Muscle of leg (tissue), 11 donors: ENCODE data around the gene ITPK1. TPM values are rescaled to one million over a fixed set of nuclear protein-coding genes. Genes with fewer than 3 reads are reported as not detected.

ENCODE experiments used
- DNase-seq: peaks from one replicate; pipeline ENCODE4 v3.0.0; 2013
- H3K27ac ChIP-seq: one replicate; pipeline ENCODE4 v1.5.1; 2013; ENCODE audit warnings: mild to moderate bottlenecking, low read length, control low read depth
- H3K27me3 ChIP-seq: one replicate; pipeline ENCODE4 v1.6.1; 2013; ENCODE audit warnings: low read length; ENCODE audit not compliant: control insufficient read depth, insufficient read depth
- H3K36me3 ChIP-seq: one replicate; pipeline ENCODE4 v1.6.1; 2013; ENCODE audit warnings: low read length; ENCODE audit not compliant: control insufficient read depth, insufficient read depth
- H3K4me1 ChIP-seq: one replicate; pipeline ENCODE4 v1.6.1; 2013; ENCODE audit warnings: low read length; ENCODE audit not compliant: control insufficient read depth, insufficient read depth
- H3K4me3 ChIP-seq: one replicate; pipeline ENCODE4 v1.5.1; 2013; ENCODE audit warnings: low read length, control low read depth
- H3K9me3 ChIP-seq: replicated peaks from 2 replicates; pipeline ENCODE4 v1.6.1; 2013; ENCODE audit warnings: low read depth, low read length; ENCODE audit not compliant: control insufficient read depth
- WGBS: methylation state at CpG from one replicate; pipeline ENCODE4 v1.1.5; 2013; ENCODE audit warnings: missing lambda C conversion rate; ENCODE audit not compliant: insufficient coverage; 5-methylcytosine and 5-hydroxymethylcytosine counted together
- polyA plus RNA-seq, 8 donors: library from polyadenylated mRNA; unstranded; fragments of 120-200 nt; gene quantifications; one replicate each; pipeline versions ENCODE4 v1.2.1 to v1.2.3, GENCODE V29; 2013; ENCODE audit warnings: inconsistent platforms in 1 of 8, low replicate concordance in 1 of 8; ENCODE audit not compliant: insufficient read length in 8 of 8, insufficient read depth in 1 of 8
- total RNA-seq: library from RNA; stranded (reverse); fragments of 120-200 nt; gene quantifications from one replicate; pipeline ENCODE4 v1.2.4, GENCODE V29; 2013

Gene ITPK1
- total and polyA plus RNA-seq, 9 donors, result 10.0 to 25.7 (median 17.5) TPM

GRCh38 chr14:93005135-93005813 lies 110.5 kb downstream of the ITPK1 start:
- Histone ChIP-seq H3K4me3 (no peak overlapping the region), H3K27ac (no peak overlapping the region), H3K4me1 (peaks cover 48% of the 10 kb centered on the region), H3K9me3 (no peaks in the 10 kb centered on the region), H3K36me3 (no peaks in the 10 kb centered on the region), H3K27me3 (no peaks in the 10 kb centered on the region)
- no peak for DNase-seq
- WGBS, result 93% methylated on average over 6 of the region's 7 CpGs

GRCh38 chr14:93004699-93005082 lies 111.0 kb downstream of the ITPK1 start:
- no peak overlapping the region for H3K27ac ChIP-seq
- no peaks in the 10 kb centered on the region for H3K9me3 ChIP-seq
- no peak overlapping the region for H3K4me3 ChIP-seq
- H3K36me3 ChIP-seq, result no peaks in the 10 kb centered on the region
- H3K27me3 ChIP-seq, result no peaks in the 10 kb centered on the region
- 85% methylated on average over 6 of the region's 7 CpGs for WGBS
- peaks cover 44% of the 10 kb centered on the region for H3K4me1 ChIP-seq
- no peak for DNase-seq

GRCh38 chr14:93003945-93004698 lies 111.6 kb downstream of the ITPK1 start:
- Histone ChIP-seq H3K27me3 (no peaks in the 10 kb centered on the region), H3K36me3 (no peaks in the 10 kb centered on the region), H3K9me3 (no peaks in the 10 kb centered on the region), H3K4me1 (peaks cover 39% of the 10 kb centered on the region), H3K27ac (no peak overlapping the region), H3K4me3 (no peak overlapping the region)
- no peak for DNase-seq
- 74% methylated on average over 14 of the region's 18 CpGs for WGBS

GRCh38 chr14:93002851-93003298 lies 112.8 kb downstream of the ITPK1 start:
- WGBS, result 79% methylated on average over 4 of the region's 5 CpGs
- Histone ChIP-seq H3K9me3 (no peaks in the 10 kb centered on the region), H3K4me3 (no peak overlapping the region), H3K27ac (no peak overlapping the region), H3K27me3 (no peaks in the 10 kb centered on the region), H3K36me3 (no peaks in the 10 kb centered on the region), H3K4me1 (peaks cover 33% of the 10 kb centered on the region)
- no peak for DNase-seq

- H3K27me3 ChIP-seq, result no peaks in the 10 kb centered on the region
- no peak overlapping the region for H3K4me3 ChIP-seq
- DNase-seq, result no peak
- no peaks in the 10 kb centered on the region for H3K9me3 ChIP-seq
- 95% methylated on average over 4 of the region's 6 CpGs for WGBS
- no peak overlapping the region for H3K27ac ChIP-seq
- H3K36me3 ChIP-seq, result no peaks in the 10 kb centered on the region
- peaks cover 31% of the 10 kb centered on the region for H3K4me1 ChIP-seq
These were observed 113.7 kb downstream of the ITPK1 start for GRCh38 chr14:93002049-93002448.

GRCh38 chr14:92998946-92999345 lies 116.8 kb downstream of the ITPK1 start:
- WGBS, result 80% methylated on average over 8 of the region's 10 CpGs

GRCh38 chr14:92997343-92998061 lies 118.2 kb downstream of the ITPK1 start:
- no peak for DNase-seq
- Histone ChIP-seq H3K9me3 (no peaks in the 10 kb centered on the region), H3K27me3 (no peaks in the 10 kb centered on the region), H3K4me3 (no peak overlapping the region), H3K27ac (no peak overlapping the region), H3K36me3 (peaks cover 13% of the 10 kb centered on the region), H3K4me1 (peaks cover 13% of the 10 kb centered on the region)
- WGBS, result 57% methylated on average over 10 of the region's 14 CpGs

More at GRCh38 chr14:92998946-92999345, 116.8 kb downstream of the ITPK1 start:
- Histone ChIP-seq H3K27me3 (no peaks in the 10 kb centered on the region), H3K36me3 (peaks cover 2% of the 10 kb centered on the region), H3K27ac (no peak overlapping the region), H3K9me3 (no peaks in the 10 kb centered on the region), H3K4me3 (no peak overlapping the region), H3K4me1 (peaks cover 13% of the 10 kb centered on the region)
- no peak for DNase-seq

GRCh38 chr14:92995620-92996019 lies 120.1 kb downstream of the ITPK1 start:
- H3K9me3 ChIP-seq, result no peaks in the 10 kb centered on the region
- 71% methylated on average over 6 of the region's 9 CpGs for WGBS
- peaks cover 23% of the 10 kb centered on the region for H3K4me1 ChIP-seq
- no peak for DNase-seq
- peaks cover 13% of the 10 kb centered on the region for H3K36me3 ChIP-seq
- H3K27me3 ChIP-seq, result no peaks in the 10 kb centered on the region
- no peak overlapping the region for H3K27ac ChIP-seq
- H3K4me3 ChIP-seq, result no peak overlapping the region

- 83% methylated on average over 3 of the region's 11 CpGs for WGBS
- Histone ChIP-seq H3K36me3 (peaks cover 13% of the 10 kb centered on the region), H3K27me3 (no peaks in the 10 kb centered on the region), H3K4me1 (peaks cover 28% of the 10 kb centered on the region), H3K4me3 (no peak overlapping the region), H3K9me3 (no peaks in the 10 kb centered on the region), H3K27ac (no peak overlapping the region)
- DNase-seq, result no peak
These were observed 120.8 kb downstream of the ITPK1 start for GRCh38 chr14:92994942-92995341.

GRCh38 chr14:92994131-92994676 lies 121.5 kb downstream of the ITPK1 start:
- no peak overlapping the region for H3K4me3 ChIP-seq
- peaks cover 13% of the 10 kb centered on the region for H3K36me3 ChIP-seq
- no peak overlapping the region for H3K27ac ChIP-seq
- H3K4me1 ChIP-seq, result peaks cover 30% of the 10 kb centered on the region
- H3K27me3 ChIP-seq, result no peaks in the 10 kb centered on the region
- no peaks in the 10 kb centered on the region for H3K9me3 ChIP-seq
- WGBS, result 94% methylated on average over 4 of the region's 12 CpGs
- DNase-seq, result no peak
